ENCODE results near the gene SPIB.

GRCh38 chr19:50457300-50457699, 38.6 kb downstream of the SPIB start:
- no peak for TF ChIP-seq CTCF (IDR thresholded peaks at IDR 0.05)
- no peak for TF ChIP-seq POLR2AphosphoS5 (IDR thresholded peaks at IDR 0.05)
